GM18867 (cell line): ENCODE measurements around the gene SOX18.

Source experiments
- ATAC-seq: cut with Tn5 transposase; IDR thresholded peaks from one replicate; pipeline ENCODE4 v1.9.1; 2021; ENCODE audit warnings: mild to moderate bottlenecking, moderate library complexity; ENCODE audit not compliant: unreplicated experiment

The SOX18 gene

DNA sequence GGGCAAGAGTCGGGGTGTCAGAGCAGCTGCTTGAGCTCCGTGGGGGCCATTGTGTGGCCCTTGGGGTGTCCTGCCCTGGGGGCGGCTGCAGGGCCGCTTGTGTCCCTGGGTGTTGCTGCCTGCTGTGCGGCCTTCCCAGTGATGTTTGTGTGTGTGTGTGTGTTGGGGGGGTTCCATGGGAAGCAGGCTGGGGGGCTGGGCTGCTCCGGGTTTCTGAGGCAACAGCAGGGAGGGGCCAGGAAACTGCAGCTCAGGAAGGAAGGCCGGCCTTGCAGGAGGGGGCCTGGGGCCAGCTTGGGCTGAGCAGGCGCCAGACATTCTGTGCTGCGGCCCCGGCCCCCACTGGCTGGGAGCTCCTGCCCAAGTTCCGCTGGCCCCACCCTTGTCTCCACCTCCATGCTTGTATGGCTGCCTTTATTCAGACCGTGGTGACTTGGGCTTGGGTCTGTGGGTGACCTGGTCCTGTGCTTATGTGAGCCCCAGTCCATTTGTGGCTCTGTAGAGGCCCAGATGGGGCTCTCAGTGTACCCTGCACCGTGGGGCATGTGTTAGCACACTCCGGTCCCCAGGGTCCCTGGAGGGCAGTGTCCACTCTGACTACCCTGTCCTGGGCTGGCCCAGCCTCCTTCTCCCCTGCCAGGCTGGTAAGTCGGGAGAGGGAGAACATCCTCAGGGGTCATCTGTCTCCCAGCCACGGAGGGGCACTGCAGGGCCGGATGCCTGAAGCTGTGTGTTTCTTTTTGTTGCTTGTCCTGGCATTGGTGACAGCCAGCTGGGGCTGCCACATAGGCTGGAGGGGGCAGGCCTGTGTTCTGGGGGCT lies 4.6 kb upstream of the SOX18 start:
- no peak for ATAC-seq

DNA sequence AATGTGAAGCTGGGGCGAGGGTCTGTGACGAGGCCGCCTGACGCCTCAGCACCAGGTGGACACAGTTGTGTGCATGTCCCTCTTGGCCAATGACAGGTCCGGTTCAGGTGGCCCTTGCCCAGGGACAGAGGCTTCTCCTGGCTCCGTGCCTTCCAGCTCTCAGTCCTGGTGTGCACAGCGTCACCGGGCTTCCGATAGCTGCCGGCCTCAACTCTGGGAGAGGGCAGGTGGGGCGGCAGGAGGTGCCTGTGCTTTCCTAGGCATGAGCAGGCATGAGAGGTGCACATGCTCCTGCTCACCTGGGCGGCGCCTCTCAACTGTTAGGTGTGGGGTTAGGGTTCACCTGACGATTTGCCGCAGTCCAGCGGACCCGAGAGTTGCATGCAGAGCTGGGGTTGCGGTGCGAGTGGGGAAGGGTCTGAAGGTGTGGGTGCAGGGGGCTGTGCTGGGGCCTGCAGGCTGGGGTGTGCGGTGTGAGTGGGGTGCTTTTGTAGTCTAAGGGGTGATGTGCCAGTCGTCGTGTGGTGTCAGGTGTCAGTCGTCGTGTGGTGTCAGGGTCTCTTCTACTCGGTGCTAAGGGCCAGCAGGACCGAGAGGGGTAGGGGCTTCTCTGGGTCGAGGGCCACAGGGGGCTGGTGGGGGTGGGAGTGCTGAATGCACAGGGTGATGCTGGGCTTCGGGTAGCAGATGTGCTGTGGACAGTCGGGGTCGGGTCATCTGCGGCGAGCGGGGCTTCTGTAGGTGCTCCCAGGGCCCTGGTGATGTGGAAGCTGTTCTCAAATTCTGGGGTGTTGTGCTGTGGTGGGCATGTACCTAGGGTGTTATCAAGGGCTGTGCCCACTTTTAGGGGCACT lies 3.8 kb upstream of the SOX18 start:
- no peak for ATAC-seq

DNA sequence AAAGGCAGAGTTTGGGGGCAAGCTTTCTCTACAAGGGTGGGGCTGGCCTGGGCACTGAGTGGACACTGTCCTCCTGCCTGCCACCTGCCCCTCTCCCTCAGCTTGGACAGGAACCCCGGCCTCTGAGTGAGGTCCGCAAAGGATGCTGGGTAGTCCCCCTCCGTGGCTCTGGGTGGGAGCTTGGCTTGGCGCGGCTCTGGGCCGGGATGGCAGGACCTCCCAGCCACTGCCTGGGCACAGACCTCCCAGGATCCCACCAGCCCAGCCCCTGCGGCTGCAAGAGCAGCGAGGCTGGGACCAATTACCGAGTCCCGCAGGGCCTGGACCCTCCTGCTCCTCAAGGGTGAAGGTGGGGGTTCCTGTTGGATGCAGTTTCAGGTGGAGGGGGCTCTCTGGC lies 2.9 kb upstream of the SOX18 start:
- no peak for ATAC-seq

DNA sequence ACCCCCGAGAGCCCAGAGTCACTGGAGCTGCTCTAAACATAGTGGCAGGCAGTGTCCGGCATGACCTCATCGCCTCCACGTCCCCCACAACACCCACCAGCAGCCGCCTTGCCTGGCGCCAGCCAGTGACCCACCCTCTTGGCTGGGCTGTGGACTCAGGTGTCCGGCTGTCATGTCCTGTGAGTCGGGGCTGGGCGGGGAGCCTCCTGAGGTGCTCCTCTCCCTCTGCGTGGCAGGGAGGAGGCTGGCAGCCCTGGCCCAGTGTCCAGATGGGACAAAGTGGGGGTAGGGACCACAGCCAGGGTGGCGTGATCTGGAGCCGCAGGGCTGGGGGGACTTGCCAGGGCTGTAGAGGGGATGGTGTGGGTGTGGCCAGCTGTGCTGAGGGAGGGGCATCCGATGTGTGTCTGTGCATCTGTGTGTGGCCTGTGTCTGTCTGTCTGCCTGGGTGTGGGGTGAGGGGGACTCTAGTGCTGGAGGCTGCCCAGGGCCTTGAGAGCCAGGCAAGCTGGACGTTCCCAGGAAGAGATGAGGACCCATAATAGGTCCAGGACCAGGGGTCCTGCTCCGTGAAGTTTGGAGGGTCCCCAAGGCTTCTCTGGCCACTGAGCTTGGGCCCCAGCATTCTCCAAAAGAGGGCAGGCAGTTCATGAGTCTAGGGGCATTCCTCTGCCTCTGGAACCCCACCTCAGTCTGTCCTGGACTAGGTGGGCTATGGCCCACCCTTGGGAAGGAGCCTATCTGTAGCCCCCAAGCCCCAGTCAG lies 2.3 kb upstream of the SOX18 start:
- ATAC-seq = no peak

DNA sequence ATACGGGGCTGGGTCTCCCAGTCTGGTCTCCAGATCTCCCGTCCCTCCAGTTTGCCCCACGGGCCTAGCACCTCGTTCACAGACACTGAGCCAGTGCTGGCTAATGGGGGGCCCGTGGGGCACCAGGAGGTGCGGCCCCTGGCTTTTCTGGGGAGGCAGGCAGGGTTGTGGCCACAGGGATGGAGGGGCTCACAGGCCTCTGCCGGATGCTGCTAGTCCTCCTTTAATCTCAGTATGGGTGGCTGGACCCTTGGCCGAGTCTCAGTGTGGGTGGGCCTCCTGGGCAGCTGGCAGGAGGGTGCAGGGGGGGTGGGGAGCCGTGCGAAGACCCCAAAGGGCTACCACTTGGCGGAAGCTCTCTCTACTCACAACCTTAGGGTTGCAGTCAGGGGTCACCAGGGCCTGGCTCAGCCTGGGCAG lies 1.6 kb upstream of the SOX18 start:
- no peak for ATAC-seq

DNA sequence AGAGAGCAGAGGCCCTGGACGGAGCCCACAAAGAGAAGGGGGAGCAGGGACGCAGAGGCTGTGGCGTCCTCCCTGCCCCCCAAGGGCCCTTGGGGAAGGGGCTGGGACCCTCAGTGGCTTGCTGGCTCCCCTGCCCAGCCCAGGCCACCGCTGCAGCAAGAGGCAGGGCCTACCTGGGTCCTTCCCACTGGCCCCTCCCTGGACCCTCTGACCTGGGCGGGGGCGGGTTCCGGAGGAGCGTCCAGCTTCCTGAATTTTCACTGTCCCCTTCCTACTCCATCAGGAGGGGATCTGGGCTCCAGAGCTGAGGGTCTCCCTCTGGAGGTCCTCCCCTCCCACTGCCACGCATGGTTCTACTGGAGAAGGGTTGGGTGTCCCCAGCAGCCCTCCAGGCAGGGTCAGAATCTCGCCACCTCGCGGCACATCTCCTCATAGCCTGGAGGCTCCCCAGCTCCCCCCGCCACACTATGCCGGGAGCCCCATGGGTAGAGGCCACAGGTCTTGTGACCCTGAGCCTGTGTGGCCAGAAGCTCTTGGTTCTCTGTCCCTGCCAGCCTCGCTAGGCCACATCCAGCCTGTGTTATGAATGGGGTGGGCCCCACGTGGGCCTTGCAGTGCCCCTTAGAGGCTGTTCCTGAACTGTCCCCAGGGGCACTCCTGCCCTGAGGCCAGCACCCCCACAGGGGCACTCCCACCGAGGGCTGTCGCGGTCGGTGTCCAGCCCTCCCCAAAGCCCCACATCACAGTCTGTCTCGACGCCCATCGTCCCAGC lies 1.0 kb upstream of the SOX18 start:
- ATAC-seq = no peak

DNA sequence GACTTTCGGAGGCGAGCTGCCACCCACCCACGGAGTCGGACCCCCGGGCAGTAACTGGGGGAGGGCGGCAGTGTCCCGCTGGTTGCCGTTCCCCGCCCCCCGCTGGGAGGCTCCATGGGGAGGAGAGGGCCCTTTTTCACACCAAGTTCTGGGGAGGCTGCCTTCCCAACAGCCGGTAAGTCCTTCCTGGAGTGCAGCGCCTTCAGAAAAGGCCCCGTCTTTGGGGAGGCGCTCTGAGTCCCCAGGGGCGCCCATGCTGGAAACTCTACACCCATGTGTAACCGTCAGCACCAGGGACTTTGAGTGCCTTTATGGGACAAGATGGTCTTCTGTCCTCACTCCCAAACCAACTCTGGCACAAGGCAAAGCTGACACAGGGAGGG lies 430 bp upstream of the SOX18 start:
- no peak for ATAC-seq

DNA sequence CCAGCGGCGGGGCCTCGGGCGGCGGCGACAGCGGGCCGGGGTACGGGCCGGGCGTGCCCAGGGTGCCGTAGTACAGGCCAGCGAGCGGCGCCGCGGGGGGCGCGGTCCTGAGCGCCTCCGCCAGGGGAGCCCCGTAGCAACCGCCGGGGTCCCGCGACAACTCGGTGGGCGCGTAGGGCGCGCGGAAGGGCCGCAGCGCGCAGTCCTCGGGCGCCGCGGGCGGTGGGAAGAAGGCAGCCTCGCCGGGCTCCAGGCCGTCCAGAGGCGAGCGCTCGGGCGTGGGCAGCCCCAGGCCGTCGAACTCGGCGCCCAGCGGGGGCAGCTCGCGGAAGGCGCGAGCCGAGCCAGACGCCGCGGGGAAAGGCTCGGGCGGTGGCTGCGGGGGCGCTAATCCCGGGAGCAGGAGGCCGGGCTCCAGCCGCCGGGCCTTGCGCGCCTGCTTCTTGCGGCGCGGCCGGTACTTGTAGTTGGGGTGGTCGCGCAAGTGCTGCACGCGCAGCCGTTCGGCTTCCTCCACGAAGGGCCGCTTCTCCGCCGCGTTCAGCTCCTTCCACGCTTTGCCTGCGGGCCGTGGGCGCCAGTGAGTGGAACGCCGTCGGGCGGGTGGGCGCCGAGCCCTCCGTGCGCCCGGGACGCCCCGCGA lies 916 bp downstream of the SOX18 start:
- no peak for ATAC-seq

DNA sequence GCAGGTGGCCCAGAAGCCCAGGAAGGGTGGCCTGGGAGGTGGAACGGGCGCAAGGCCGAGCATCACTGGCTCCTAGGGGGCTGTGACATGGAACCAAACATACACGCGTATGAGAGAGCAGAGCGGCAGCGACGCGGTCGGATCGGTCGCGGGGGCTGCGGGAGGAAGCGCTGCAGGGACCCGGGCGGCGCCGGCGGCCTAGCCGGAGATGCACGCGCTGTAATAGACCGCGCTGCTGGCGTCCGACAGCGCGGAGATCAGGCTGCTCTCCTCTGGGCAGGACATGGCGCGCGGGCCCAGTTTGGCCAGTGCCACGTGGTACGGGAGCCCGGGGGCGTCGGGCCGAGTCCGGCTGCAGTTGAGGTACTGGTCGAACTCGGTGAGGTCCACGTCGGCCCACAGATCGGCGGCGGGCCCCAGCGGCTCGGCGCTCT lies 1.5 kb downstream of the SOX18 start:
- ATAC-seq = no peak

DNA sequence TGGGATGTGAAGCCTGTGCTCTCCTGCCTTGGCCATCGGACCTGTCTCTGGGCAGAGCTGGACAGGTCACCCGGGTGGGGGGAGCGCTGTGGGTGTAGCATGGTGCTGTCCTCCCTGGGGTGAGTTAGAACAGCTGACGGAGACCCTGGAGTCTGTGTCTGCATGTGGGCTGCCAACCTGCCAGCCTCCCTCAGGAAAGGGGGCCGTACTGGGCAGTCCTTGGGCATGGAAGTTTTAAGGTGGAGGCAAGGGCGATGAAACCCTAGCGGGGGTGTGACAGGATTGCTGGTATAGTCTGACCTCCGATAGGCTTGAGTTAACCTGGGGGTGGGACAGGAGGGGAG lies 2.4 kb downstream of the SOX18 start:
- ATAC-seq = no peak

DNA sequence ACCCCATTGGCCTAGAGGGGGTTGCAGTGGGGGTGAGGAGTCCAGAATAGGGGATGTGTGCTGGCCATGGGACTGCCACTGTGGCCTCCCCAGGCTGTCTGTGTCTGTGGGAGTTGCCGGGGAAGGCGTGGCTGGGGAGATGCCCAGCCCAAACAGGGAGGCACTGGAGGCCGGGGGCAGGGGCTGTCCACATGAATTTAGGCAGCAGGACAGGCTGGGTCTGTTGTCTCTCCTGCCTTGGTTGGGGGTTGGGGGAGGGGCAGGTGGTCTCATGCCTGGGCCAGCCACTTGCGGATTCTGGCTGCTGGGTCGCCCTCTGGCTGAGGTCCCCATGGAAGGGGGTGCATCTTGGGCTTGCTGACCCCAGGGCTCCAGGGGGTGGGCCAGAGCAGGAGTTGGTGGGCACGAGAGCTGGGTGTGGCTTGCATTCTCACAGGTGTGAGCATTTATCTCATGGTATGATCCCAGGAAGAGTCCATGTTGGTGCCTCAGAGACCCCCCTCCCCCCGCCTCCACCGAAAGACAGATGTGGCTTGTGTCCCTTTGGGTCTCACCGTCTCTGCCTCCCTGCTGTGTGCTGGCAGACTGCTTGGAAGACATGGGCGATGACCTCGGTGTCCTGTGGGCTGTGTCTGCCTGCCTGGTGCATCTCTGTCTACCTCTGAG lies 4.0 kb downstream of the SOX18 start:
- ATAC-seq = no peak

DNA sequence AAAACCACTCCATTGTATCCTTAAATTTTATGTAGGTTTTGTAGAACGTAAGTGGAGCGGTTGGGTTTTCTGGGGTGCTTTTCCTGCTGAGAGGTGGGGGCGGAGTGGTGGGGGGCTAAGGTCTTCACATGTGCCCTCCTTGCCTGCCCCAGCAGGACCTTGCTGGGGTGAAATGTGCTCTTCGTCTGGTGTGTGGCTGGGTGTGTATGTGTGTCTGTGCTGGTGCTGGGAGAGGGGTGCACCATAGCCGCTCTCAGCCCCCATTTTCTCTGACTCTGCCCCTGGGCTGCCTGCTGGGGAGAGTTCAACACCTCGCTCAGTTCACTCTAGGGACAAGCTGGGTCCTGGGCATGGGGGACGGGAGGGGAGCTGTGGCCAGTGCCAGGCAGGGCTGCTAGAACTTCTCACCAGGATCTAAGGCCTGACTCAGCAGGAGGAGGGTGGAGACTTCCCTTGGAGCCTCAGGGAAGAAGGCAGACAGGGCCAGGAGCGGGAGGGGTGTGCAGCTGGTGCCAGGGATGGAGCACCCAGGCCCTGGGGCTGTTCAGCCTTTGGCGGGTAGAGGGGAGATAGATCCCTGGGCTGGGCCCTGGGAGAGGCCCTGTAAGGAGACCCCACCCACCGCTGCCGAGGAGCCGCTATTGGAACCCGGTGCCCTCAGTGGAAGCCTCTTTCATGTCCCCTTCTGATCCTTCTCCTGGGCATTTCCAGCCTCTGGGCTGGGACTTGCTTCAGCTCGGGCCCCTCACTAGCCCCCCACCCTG lies 4.8 kb downstream of the SOX18 start:
- ATAC-seq = no peak

DNA sequence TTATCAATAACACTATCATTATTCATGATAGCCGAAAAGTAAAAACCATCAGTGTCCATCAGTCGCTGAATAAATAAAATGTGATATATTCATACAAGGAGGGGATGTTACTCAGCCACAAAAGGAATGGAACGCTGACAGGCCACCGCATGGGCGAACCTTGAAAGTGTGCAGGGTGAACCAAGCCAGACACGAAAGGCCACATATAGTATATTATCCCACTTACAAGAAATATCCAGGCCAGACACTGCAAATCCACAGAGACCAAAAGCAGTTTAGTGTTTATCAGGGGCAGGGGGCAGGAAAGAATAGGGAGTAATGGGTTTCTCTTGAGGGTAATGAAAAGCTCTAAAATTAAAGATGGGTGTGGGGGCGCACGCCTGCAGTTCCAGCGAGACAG lies 5.7 kb downstream of the SOX18 start:
- no peak for ATAC-seq

DNA sequence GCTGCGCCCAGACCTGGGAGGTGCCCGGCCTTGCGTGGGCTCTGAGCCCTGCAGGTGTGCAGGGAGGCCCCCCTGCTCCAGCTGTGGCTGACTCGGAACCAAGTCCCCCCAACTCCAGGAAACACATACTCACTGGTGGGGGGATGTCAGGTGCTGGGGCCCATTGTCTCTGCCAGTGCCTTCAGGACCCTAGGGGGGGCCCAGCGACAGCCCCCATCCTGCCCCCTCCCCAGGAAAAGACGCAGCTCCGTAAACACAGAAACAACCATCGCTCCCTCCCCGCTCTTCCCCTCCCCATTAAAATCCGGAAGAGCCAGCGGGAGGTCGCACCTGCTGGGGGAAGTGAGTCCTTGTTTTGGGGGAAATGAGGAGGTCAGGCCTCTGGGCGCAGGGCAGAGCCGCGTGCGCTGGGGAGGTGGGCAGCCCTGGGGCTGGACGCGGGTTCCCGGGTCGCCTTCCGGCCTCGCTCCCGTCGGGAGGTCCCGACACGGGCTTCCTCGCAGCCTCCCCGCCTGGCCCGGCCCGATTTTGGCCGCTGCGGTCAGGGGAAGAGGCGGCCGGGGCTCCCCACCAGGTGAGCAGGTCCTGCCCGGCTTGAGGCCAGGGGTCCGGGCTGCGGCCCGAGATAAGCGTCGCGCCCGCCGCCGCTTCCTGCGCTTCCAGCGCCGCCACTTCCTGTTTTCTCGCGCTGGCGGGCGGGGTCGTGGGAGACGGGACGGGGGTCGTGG lies 7.2 kb downstream of the SOX18 start:
- no peak for ATAC-seq

DNA sequence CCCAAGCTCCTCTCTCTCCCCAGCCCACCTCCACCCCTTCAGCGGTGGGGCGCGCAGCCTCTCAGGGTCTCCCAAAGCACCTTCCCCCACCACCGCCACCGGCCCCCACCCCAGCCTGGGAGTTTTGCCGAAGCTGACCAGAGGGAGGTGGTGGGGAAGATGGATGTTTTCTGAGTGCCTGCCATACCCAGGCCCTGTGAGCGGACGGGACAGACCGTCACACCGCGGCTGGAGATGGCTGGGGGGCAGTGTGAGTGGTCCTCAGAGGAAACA lies 7.7 kb downstream of the SOX18 start:
- no peak for ATAC-seq

DNA sequence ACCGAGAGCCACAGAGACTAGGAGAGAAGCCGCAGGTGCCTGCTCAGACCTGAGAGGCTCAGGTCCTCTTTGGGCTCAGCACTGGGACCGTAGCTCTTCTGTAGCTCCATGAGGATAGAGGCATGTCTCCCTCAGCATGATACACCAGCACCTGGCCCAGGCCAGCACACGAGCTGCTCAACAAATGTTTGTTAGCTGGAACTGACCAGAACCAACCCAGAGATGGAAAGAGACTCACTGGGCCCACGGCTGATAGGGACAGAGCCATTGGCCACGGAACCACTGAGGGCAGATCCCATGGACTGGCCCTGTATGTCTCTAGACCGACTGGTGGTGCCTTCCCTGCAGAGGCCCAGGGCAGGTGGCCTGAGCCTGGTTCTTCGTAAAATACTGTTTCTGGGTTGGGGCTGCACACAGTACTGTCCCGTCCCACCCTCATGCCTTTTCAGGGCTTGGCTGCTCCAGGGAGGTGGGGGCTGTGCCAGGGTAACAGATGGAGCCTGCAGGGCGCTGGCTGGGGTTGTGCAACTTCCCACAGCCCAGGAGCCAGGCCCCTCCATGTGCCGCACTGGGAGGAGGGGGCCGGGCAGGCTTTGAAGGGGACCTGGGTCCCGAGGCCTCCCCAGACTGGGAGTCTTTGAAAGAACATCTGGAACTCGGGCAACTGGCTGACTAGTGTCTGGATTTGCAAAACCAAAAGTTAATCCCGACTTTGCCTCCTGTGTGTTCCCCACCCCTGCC lies 8.2 kb downstream of the SOX18 start:
- no peak for ATAC-seq

DNA sequence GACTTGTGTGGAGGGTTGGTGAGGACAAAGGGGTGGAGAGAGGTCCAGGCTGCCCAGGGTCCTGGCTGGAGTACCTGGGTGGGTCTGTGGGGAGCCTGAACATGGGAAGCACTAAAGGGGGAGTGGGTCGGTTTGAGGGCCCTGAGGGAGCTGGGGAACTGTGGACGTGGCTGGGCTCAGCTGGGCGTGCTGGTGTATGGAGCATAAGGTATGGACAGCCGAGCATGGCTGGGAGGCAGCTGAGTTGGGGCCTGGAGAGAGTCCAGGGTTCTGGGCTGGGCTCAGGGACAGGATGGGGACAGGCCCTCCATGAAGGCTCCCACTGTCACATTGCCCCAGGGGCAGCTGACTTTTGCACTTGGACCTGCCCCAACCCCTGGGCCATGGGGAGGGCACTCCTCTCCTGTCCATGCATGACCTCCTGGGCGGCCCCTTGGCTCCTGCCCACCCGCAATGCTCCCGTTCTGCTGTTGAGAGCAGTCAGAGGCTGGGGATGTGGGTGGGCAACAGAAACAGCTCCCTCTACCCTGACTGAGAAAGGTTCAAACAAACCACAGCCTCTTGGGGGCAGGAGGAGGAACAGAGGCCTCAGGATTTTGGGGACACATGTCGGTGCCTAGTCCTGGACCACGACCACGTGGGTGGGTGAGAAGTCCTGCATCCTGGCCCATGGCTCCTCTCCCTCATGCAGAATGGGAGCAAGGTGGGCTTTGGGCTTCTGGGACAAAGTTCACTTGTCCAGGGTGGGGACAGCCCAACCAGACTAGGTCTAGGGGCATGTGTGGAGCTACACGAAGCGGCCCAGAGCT lies 9.0 kb downstream of the SOX18 start:
- no peak for ATAC-seq
